Fibroblast of lung (primary cell): ENCODE data around the gene SMKR1.
"Not testable (repeated sequence)": the region's sequence is repeated elsewhere in the genome, so short reads cannot be mapped to it uniquely, and the experiment has no call there.

Source experiments
- EZH2 ChIP-seq: IDR thresholded peaks from 2 replicates; pipeline ENCODE4 v1.5.1; 2012; ENCODE audit warnings: low read length, control low read depth, mild to moderate bottlenecking; ENCODE audit errors: missing control alignments
- TF ChIP-seq, protein P1 (sequence below), 2 donors: IDR thresholded peaks in 1 of 2; conservative IDR thresholded peaks in 1 of 2; 1 replicate in 1 of 2; 2 replicates in 1 of 2; pipeline ENCODE4 v1.5.1; 2011 to 2012; ENCODE audit warnings: low read length in 2 of 2, control low read depth in 1 of 2, inconsistent platforms in 1 of 2, low read depth in 1 of 2, mild to moderate bottlenecking in 1 of 2

DNA sequence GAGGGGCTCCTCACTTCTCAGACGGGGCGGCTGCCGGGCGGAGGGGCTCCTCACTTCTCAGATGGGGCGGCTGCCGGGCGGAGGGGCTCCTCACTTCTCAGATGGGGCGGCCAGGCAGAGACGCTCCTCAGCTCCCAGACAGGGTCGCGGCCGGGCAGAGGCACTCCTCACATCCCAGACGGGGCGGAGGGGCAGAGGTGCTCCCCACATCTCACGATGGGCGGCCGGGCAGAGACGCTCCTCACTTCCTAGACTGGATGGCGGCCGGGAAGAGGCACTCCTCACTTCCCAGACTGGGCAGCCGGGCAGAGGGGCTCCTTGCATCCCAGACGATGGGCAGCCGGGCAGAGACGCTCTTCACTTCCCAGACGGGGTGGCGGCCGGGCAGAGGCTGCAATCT is 25.9 kb upstream of the SMKR1 start:
- TF ChIP-seq EZH2, result not testable (repeated sequence)
- TF ChIP-seq, protein P1, sequence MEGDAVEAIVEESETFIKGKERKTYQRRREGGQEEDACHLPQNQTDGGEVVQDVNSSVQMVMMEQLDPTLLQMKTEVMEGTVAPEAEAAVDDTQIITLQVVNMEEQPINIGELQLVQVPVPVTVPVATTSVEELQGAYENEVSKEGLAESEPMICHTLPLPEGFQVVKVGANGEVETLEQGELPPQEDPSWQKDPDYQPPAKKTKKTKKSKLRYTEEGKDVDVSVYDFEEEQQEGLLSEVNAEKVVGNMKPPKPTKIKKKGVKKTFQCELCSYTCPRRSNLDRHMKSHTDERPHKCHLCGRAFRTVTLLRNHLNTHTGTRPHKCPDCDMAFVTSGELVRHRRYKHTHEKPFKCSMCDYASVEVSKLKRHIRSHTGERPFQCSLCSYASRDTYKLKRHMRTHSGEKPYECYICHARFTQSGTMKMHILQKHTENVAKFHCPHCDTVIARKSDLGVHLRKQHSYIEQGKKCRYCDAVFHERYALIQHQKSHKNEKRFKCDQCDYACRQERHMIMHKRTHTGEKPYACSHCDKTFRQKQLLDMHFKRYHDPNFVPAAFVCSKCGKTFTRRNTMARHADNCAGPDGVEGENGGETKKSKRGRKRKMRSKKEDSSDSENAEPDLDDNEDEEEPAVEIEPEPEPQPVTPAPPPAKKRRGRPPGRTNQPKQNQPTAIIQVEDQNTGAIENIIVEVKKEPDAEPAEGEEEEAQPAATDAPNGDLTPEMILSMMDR (conservative IDR thresholded peaks at IDR 0.05 in 1 of 2, IDR thresholded peaks at IDR 0.05 in 1 of 2; ENCODE audit: low read depth in 1 of 2, low read length in 2 of 2), result not testable (repeated sequence)
